ENCODE data around the gene MICAL1.

MICAL1 gene

DNA sequence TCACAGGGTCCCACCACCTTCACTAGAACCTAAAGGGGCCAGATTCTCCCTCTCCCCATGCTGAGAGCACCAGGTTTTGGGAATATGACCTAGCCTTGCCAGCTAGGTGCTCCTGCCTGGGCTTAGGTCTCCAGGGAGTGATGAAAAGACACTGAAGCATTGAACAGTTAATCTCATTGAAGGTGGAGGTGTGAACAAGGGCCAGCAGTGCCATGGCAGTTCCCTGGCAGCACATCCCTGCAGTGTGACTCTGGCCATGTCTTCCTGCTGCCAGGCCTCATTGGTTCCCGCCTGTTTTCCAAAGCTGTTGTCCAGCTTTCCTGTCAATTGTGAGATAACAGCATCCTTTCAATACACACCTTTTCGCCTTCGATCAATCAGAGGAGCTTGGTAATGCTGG is 26.1 kb downstream of the MICAL1 start:
- no peak for DNase-seq (ENCODE audit: low read depth in 2 of 2)

DNA sequence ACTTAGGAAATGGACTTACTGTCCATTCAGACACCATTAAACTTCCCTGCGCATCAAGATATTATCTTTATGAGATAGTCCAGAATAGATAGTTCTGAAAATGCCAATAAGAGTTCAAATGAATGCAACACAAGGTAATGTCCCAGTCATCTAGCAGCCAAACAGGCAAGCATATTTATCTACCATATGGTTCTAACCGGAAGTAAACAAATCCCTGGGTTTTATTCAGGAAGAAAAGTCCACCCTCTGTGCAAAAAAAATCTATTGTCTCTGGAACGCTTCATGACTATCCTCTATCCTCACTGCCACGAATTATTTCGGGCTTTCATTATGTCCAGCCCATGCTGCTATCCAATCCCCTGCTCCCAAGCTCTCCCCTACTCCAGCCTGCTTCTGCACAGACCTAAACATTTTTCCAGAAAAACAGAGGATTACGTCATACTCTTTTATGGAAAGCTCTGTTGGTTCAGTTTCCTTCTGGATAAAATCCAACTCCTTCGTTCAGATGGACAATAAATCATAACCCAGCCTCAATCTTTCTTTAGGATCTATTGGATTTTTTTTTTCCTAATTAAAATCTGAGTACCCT is 26.6 kb downstream of the MICAL1 start:
- DNase-seq (ENCODE audit: low read depth in 2 of 2), result no peak

DNA sequence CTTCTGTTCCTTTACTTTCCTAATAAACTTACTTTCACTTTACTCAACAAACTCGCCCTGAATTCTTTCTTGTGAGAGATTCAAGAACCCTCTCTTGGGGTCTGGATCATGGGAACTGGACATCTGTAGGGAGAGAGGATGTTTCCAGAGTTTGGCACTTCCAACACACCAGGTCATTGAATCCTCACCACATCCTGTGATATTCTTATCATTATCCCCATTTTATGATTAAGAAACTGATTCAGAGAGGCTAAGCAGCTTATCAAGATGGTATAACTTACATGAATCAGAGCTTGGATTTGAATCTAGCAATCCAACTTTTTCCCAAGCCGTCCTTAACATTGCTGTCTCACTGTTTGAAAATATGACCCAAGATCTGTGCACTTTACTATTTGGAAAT is 30.6 kb downstream of the MICAL1 start:
- no peak for DNase-seq (ENCODE audit: low read depth in 2 of 2)

DNA sequence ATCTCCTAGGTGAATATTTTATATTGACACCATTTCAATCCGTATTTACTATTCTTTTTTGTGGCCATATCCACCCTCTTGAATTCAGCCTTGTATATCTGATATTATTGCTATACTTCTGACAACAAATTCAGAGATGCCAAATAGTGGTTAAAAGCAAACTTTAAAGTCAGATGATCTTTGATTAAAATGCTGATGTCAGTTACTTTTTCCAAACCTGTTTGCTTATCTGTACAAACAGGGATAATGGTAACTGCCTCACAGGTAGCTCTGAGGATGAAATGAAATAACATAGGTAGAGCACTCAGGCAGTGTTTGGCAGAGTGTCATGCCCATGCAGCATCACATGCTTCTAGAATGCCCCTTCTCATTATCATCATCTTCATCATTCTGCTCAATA is 34.4 kb downstream of the MICAL1 start:
- no peak for DNase-seq (ENCODE audit: low read depth in 2 of 2)

DNA sequence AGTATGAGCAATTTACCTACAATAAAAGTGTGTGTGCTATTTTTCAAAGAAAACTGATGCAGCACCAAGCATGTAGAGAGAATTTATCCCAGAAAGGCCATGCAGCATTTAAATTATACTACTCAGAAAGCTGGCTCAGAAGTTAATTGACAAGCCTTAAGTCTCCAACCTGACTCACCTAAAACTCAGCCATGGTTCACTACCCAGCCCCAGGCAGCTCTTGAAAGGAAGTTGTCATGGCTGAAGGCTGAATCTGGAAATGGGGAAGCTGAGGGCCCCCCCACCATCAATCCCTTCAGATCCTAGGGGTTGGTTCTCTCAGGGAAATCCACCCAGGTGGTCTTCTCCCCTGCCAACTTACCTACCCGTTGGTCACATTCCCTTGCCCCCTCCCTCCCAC is 34.8 kb downstream of the MICAL1 start:
- DNase-seq (ENCODE audit: low read depth in 2 of 2), result no peak

DNA sequence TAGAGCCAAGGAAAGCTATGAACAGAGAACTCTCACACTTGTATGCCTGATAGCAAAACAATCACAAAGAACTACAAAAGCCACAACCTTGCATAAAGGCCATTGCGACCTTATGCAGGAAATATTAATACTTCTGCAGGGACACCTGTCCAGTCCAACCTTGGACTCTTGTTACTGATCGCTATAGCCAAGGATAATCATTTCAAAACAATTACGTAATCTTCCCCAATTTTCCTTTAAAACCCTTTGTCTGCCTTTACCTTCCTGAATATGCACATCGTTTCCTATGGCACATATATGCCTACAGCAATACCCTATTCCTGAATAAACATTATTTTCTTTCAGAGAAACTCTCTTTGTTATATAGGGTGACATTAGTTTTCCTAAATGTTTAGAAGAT is 37.9 kb downstream of the MICAL1 start:
- no peak for DNase-seq (ENCODE audit: low read depth in 2 of 2)

DNA sequence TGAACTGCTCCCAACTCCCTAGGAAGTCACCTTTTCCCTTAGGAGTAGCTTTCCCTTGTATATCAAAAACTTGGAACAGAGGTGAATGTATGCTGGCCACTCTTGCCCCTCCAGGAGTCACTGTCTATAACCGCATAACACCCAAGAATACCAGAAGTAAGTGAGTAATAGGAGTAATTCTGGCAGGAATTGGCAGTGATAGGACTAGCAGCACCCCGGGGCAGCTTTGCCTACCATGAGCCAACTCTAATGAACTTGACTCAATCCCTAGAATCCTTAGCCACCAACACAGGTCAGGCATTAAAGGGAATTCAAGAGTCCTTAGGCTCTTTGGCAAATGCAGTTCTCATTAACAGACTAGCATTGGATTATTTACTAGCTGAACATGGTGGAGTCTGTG is 44.5 kb downstream of the MICAL1 start:
- no peak for DNase-seq (ENCODE audit: low read depth in 2 of 2)

DNA sequence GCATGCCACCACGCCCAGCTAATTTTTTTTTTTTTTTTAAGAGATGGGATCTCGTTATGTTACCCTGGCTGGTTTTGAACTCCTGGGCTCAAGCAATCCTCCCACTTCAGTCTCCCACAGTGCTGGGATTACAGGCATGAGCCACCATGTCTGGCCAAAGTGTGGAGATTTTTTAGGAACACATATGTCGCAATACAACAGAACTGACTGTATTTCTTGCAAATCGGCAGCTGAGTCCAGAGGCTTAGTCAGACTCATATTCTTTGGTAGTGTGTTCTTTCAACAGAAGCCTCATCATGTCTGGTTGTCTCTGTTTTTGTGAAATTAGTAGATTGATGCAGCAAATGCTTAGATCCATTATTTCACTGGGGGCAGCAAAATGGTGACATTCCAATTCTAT is 49.4 kb downstream of the MICAL1 start:
- DNase-seq (ENCODE audit: low read depth in 2 of 2), result no peak

DNA sequence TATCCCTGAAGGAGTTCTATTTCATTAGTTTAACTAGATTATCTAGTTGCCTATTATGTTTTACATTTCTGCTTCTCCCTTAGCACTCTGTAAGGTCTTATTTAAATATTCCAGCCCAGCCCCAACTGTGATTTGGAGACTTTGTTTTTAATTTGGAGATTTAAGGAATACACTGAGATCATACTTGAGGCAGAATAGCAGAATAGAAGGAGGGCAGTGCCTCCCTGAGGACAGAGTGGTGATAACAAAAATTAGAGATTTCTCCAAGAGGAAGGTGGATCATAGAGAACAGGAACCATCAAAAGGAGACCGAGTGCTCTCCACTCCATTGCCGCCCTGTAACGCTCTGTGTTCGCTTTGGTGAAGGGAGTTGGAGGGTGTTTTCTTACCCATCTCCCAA is 58.6 kb downstream of the MICAL1 start:
- DNase-seq (ENCODE audit: low read depth in 2 of 2), result no peak

DNA sequence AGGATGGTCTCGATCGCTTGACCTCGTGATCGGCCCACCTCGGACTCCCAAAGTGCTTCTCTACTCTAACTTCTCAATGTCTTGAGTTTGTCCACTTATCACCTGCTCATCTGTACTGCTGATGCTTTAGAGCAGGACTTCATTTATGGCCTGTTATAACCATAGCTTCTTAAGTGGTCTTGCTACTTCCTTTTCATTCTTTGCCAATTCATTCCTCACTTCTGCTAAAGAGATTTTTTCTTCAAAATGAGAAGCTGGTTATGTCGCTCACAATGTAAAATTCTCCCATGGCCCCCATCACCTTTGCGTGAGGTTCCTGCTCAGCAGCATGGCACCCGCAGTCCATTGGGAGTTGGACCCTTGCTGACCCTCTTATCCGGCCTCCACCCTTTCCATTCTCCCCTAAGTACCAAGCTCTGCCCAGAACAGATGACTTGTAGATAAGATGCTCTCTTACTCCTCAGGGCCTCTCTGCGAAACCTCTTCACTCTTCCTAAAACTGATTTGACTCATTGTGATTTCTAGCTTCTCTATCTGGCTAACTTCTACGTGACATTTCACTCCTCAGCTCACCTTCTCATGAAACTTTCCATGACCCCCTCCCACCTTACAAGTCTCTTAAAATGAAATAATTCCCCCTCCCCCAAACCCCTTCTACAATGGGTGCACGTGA is 59.4 kb downstream of the MICAL1 start:
- no peak for DNase-seq (ENCODE audit: low read depth in 2 of 2)

Measured in stimulated activated CD8-positive, alpha-beta memory T cell treated with anti-CD3 and anti-CD28 coated beads, Interleukin-7, amount 100 ng/mL, for 4 hours (primary cell).